GM12878 (cell line): ENCODE measurements around the gene MAN2B2. TPM values are rescaled to one million over a fixed set of nuclear protein-coding genes. Genes with fewer than 3 reads are reported as not detected.

ENCODE experiments used
- ATAC-seq: fragments of 200-7000 bp; cut with Tn5 transposase; 3 replicates; pipeline ENCODE4 v1.9.1; 2020; ENCODE audit warnings: mild to moderate bottlenecking, moderate library complexity
- BruUV-seq: library from RNA; stranded (reverse); fragments of 400-500 nt; replicated peaks from 2 replicates; lab custom pipeline; 2021; lab: Mats Ljungman, UMichigan
- CTCF ChIA-PET: fragments of 300-600 bp; sonication (Branson Sonifier 250); formaldehyde crosslinking; extraction: SDS; loops from one replicate; lab custom pipeline; 2021; ENCODE audit warnings: inconsistent platforms; lab: Yijun Ruan, JAX
- POLR2A ChIA-PET: fragments of 350-600 bp; formaldehyde crosslinking; extraction: SDS; loops from one replicate; lab custom pipeline; 2021; ENCODE audit warnings: inconsistent platforms; lab: Charles Lee
- RAD21 ChIA-PET: fragments of 300-600 bp; sonication (Branson Sonifier 250); formaldehyde crosslinking; loops from one replicate; lab custom pipeline; 2023; ENCODE audit warnings: antibody characterized with exemption; ENCODE audit not compliant: unreplicated experiment; lab: Charles Lee
- SMC1A ChIA-PET: fragments of 300-600 bp; sonication (Branson Sonifier 250); formaldehyde crosslinking; loops from one replicate; lab custom pipeline; 2023; ENCODE audit not compliant: unreplicated experiment, uncharacterized antibody; lab: Charles Lee
- DNase-seq: peaks from one replicate; pipeline ENCODE4 v3.0.0-alpha.2; 2011; ENCODE audit warnings: low read depth, low spot score
- FAIRE-seq: peaks from 3 replicates; lab custom pipeline; 2011; peaks lifted over from hg19 to GRCh38; lab: Jason Lieb, UNC
- H2AFZ ChIP-seq: 2 replicates; pipeline ENCODE4 v1.6.0; 2011; ENCODE audit warnings: low read depth, low read length, control low read depth; ENCODE audit not compliant: control insufficient read depth
- H3K27ac ChIP-seq: 2 replicates; pipeline ENCODE4 v1.5.1; 2011; ENCODE audit warnings: control low read depth; ENCODE audit not compliant: control insufficient read depth, insufficient read depth
- H3K27me3 ChIP-seq, 2 experiments: replicated peaks in 1 of 2; 2 replicates each; pipeline versions ENCODE4 v1.6.0 to v1.6.1; 2011; ENCODE audit warnings: low read length in 1 of 2; ENCODE audit not compliant: control insufficient read depth in 2 of 2, insufficient read depth in 2 of 2
- H3K36me3 ChIP-seq, 2 experiments: 2 replicates each; pipeline ENCODE4 v1.5.1; 2011; ENCODE audit warnings: low read length in 1 of 2; ENCODE audit not compliant: control insufficient read depth in 2 of 2, insufficient read depth in 2 of 2
- H3K4me1 ChIP-seq: 2 replicates; pipeline ENCODE4 v1.6.1; 2011; ENCODE audit warnings: mild to moderate bottlenecking, low read length, moderate library complexity, mixed read lengths; ENCODE audit not compliant: control insufficient read depth, insufficient read depth
- H3K4me2 ChIP-seq: 2 replicates; pipeline ENCODE4 v1.6.0; 2011; ENCODE audit warnings: control low read depth; ENCODE audit not compliant: control insufficient read depth, insufficient read depth
- H3K4me3 ChIP-seq: fragments of 200-600 bp; sonication (generic); 2 replicates; pipeline ENCODE4 v1.5.1; 2016
- H3K79me2 ChIP-seq: 2 replicates; pipeline ENCODE4 v1.6.0; 2011; ENCODE audit warnings: low read length; ENCODE audit not compliant: control insufficient read depth, insufficient read depth
- H3K9ac ChIP-seq: 2 replicates; pipeline ENCODE4 v1.8.0; 2011; ENCODE audit warnings: low read length, control low read depth, mixed read lengths; ENCODE audit not compliant: control insufficient read depth, insufficient read depth
- H3K9me3 ChIP-seq: replicated peaks from 3 replicates; pipeline ENCODE4 v1.5.1; 2011; ENCODE audit warnings: mild to moderate bottlenecking, low read length; ENCODE audit not compliant: control insufficient read depth, insufficient read depth
- H4K20me1 ChIP-seq: 2 replicates; pipeline ENCODE4 v1.6.0; 2011; ENCODE audit not compliant: control insufficient read depth, insufficient read depth
- DPF2 ChIP-seq: fragments of 450-650 bp; IDR thresholded peaks from 2 replicates; pipeline ENCODE4 v1.6.1; 2017; ENCODE audit warnings: mild to moderate bottlenecking
- EP300 ChIP-seq, 2 experiments: fragments of 150-350 bp in 1 of 2; IDR thresholded peaks; 2 replicates each; pipeline ENCODE4 v1.6.1; 2011 to 2012; ENCODE audit warnings: low read depth in 2 of 2, low read length in 2 of 2, borderline replicate concordance in 1 of 2, improper control_type of control experiment in 1 of 2, inconsistent platforms in 1 of 2; ENCODE audit not compliant: control insufficient read depth in 1 of 2
- HDGF ChIP-seq: fragments of 450-650 bp; IDR thresholded peaks from 2 replicates; pipeline ENCODE4 v1.6.1; 2016; ENCODE audit warnings: antibody characterized with exemption
- IRF4 ChIP-seq: IDR thresholded peaks from 2 replicates; pipeline ENCODE4 v1.6.1; 2011; ENCODE audit warnings: low read depth, low read length
- KDM1A ChIP-seq: fragments of 200-600 bp; sonication (generic); IDR thresholded peaks from 2 replicates; pipeline ENCODE4 v1.6.1; 2016; ENCODE audit warnings: borderline replicate concordance
- NR2C2 ChIP-seq: IDR thresholded peaks from 2 replicates; pipeline ENCODE4 v1.6.1; 2011; ENCODE audit warnings: borderline replicate concordance, low read depth; ENCODE audit not compliant: control insufficient read depth, insufficient read length
- PAX8 ChIP-seq: fragments of 450-650 bp; IDR thresholded peaks from 2 replicates; pipeline ENCODE4 v1.6.1; 2017; ENCODE audit warnings: mild to moderate bottlenecking, moderate library complexity
- POLR2AphosphoS5 ChIP-seq: IDR thresholded peaks from 2 replicates; pipeline ENCODE4 v1.6.1; 2011; ENCODE audit warnings: mild to moderate bottlenecking, low read length, inconsistent platforms
- SIX5 ChIP-seq: IDR thresholded peaks from 2 replicates; pipeline ENCODE4 v1.6.1; 2011; ENCODE audit warnings: mild to moderate bottlenecking, low read depth, low read length, moderate library complexity; ENCODE audit not compliant: severe bottlenecking
- SREBF1 ChIP-seq: IDR thresholded peaks from 2 replicates; pipeline ENCODE4 v1.6.1; 2012; ENCODE audit warnings: mild to moderate bottlenecking, low read length
- WGBS: methylation state at CpG from one replicate; pipeline ENCODE4 v1.1.6; 2016; ENCODE audit warnings: low lambda C conversion rate; ENCODE audit not compliant: insufficient replicate concordance, insufficient coverage; ENCODE audit errors: missing lambda C conversion rate; 5-methylcytosine and 5-hydroxymethylcytosine counted together
- in situ Hi-C: fragments of 300-500 bp; cut with MboI; formaldehyde crosslinking; loops from 9 replicates; pipeline ENCODE4 v1.14.3; 2018; ENCODE audit warnings: mixed read lengths
- intact Hi-C: fragments of 100-400 bp; cut with micrococcal nuclease; formaldehyde crosslinking; loops from one replicate; pipeline ENCODE4 v1.14.2; 2022; ENCODE audit not compliant: unreplicated experiment
- polyA plus RNA-seq, 11 experiments: library from polyadenylated mRNA; depleted of rRNA in 4 of 11; unstranded in 6 of 11; stranded (reverse) in 5 of 11; fragments of >200 nt; fragmentation: Nextera tagmentation in 4 of 11; fragmentation: Illumina TruSeq in 1 of 11; extraction: Ambion mirVana in 4 of 11; extraction: Trizol in 1 of 11; gene quantifications; 1 replicate in 1 of 11; 2 replicates in 10 of 11; pipeline versions ENCODE4 v1.2.1 to v1.2.3, GENCODE V29; 2011 to 2016; ENCODE audit warnings: inconsistent platforms in 2 of 11, missing spikeins in 2 of 11, low read depth in 1 of 11
- total RNA-seq, 4 experiments: library from RNA; depleted of rRNA in 3 of 4; stranded (reverse); fragments of >200 nt in 3 of 4; fragmentation: Illumina TruSeq in 1 of 4; extraction: Trizol in 1 of 4; gene quantifications; 2 replicates each; pipeline versions ENCODE4 v1.2.1 to v1.2.3, GENCODE V29; 2013 to 2021
- TF ChIP-seq, protein P1 (sequence below): fragments of 450-650 bp; conservative IDR thresholded peaks from 2 replicates; pipeline ENCODE4 v1.6.1; 2017; ENCODE audit warnings: mild to moderate bottlenecking, moderate library complexity
- TF ChIP-seq, protein P2 (sequence below): IDR thresholded peaks from 2 replicates; pipeline ENCODE4 v1.6.1; 2011; ENCODE audit warnings: low read depth, low read length, improper control_type of control experiment, borderline replicate concordance

MAN2B2 gene
- total and polyA plus RNA-seq, 10 of the 15 experiments (the other 5 are each of a cell fraction or from before 2014, with no cell fraction given), result 0.47 to 14.5 (median 7.0) TPM

DNA sequence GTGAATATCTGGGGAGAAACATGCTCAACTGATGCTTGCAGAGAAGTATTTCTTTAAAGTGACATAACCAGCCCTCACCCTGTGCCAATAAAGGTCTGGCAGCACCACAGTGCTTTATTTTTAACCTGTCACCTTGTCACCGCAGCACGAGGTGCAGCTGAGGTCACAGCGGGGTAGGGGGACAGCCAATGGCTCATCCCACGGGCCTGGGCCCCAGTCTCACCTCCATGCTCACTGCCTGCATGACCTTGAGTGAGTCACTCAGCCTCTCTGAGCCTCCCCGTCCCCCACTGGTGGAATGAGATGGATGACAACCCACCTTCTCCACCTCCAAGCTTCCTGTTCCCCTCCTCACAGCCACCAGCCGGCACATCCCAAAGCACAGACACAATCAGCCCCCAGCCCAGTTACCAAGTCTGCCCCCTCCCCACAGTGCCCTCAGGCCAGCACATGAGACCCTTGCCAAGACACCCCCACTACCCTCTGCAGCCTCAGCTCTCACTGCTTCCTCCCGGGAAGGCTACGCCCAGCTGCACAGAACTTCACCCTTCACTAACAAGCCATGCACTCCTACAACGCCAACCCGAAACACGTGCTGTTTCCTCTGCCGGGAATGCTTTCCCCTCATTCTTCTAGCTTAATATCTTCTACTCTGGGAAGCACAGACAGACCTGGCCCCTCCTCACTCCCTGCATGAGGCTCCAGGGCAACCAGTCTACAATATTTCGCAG is 24.9 kb upstream of the MAN2B2 start:
- ChIA-PET POLR2A (no interaction called here), CTCF (interaction anchor here (0.5 to 1.0 kb wide), 5 partner anchors 24 to 289 kb away, joined by 3 read pairs; no protein-coding TSS in a partner anchor), SMC1A (no interaction called here), RAD21 (interaction anchor here (0.8 kb wide), 1 partner anchor 222 kb away, joined by 3 read pairs; no protein-coding TSS in a partner anchor)
- H3K79me2 ChIP-seq, result no peaks in the 10 kb centered on the region
- no peak overlapping the region for H3K4me3 ChIP-seq
- no peak for FAIRE-seq
- DNase-seq, result no peak
- no peak overlapping the region for H3K27ac ChIP-seq
- no peaks in the 10 kb centered on the region for H3K4me1 ChIP-seq
- no peak overlapping the region for H3K4me2 ChIP-seq
- H3K36me3 ChIP-seq, result no peaks in the 10 kb centered on the region
- no peaks in the 10 kb centered on the region for H4K20me1 ChIP-seq
- H3K9ac ChIP-seq, result no peak overlapping the region
- ATAC-seq, result no peak
- in situ Hi-C loops (loop anchor here (5.0 kb wide), 1 partner anchor 298 kb away; no protein-coding TSS in a partner anchor), intact Hi-C loops (loop anchor here (5.0 kb wide), 1 partner anchor 298 kb away; no protein-coding TSS in a partner anchor)
- WGBS, result 13% methylated on average over 13 of the region's 13 CpGs
- TF ChIP-seq, protein P1, sequence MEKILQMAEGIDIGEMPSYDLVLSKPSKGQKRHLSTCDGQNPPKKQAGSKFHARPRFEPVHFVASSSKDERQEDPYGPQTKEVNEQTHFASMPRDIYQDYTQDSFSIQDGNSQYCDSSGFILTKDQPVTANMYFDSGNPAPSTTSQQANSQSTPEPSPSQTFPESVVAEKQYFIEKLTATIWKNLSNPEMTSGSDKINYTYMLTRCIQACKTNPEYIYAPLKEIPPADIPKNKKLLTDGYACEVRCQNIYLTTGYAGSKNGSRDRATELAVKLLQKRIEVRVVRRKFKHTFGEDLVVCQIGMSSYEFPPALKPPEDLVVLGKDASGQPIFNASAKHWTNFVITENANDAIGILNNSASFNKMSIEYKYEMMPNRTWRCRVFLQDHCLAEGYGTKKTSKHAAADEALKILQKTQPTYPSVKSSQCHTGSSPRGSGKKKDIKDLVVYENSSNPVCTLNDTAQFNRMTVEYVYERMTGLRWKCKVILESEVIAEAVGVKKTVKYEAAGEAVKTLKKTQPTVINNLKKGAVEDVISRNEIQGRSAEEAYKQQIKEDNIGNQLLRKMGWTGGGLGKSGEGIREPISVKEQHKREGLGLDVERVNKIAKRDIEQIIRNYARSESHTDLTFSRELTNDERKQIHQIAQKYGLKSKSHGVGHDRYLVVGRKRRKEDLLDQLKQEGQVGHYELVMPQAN, result no peak
- H3K9me3 ChIP-seq, result no peaks in the 10 kb centered on the region; the same call in 2 of the 3 replicates
- H3K27me3 ChIP-seq, result no peaks in the 10 kb centered on the region
- no TSS peak for BruUV-seq
- no peak overlapping the region for H2AFZ ChIP-seq

DNA sequence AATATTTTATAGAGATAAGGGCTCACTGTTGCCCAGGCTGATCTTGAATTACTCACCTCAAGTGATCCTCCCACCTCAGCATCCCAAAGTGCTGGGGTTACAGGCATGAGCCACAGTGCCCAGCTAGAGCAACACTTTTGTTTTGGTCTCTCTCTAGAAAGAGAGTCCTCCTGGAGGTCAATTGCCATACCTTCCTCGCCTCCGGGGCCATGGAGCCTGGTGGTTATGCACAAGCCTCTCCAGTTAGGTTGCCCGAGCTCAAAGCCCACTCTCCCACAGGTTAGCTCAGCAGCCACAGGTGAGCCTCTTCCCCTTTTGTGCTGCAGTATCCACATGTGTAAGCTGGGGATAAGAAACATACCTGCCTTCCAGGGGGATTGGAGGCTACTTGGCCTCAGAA is 24.2 kb upstream of the MAN2B2 start:
- SMC1A ChIA-PET, result no interaction called here
- CTCF ChIA-PET, result interaction anchor here (0.5 to 1.0 kb wide), 3 partner anchors 23 to 219 kb away, joined by 3 read pairs; no protein-coding TSS in a partner anchor
- no peak for TF ChIP-seq PAX8
- TF ChIP-seq SIX5, result no peak
- TF ChIP-seq POLR2AphosphoS5, result no peak
- no peak for TF ChIP-seq SREBF1
- no peak for TF ChIP-seq EP300 (IDR thresholded peaks at IDR 0.05; ENCODE audit: borderline replicate concordance in 1 of 2, control insufficient read depth in 1 of 2, low read depth in 2 of 2, low read length in 2 of 2)
- no peak for TF ChIP-seq NR2C2
- TF ChIP-seq, protein P2, sequence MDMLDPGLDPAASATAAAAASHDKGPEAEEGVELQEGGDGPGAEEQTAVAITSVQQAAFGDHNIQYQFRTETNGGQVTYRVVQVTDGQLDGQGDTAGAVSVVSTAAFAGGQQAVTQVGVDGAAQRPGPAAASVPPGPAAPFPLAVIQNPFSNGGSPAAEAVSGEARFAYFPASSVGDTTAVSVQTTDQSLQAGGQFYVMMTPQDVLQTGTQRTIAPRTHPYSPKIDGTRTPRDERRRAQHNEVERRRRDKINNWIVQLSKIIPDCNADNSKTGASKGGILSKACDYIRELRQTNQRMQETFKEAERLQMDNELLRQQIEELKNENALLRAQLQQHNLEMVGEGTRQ, result no peak
- TF ChIP-seq DPF2, result no peak
- TF ChIP-seq KDM1A, result no peak
- no peak for TF ChIP-seq HDGF
- TF ChIP-seq IRF4, result no peak

More for the DNA sequence above, 24.2 kb upstream of the MAN2B2 start:
- ChIA-PET RAD21 (no interaction called here), POLR2A (no interaction called here)
- BruUV-seq, result no TSS peak
- Histone ChIP-seq H2AFZ (no peak overlapping the region), H3K4me3 (no peak overlapping the region), H3K36me3 (no peaks in the 10 kb centered on the region), H3K79me2 (no peaks in the 10 kb centered on the region), H3K9me3 (no peaks in the 10 kb centered on the region; the same call in 2 of the 3 replicates), H4K20me1 (no peaks in the 10 kb centered on the region), H3K27ac (no peak overlapping the region), H3K4me2 (no peak overlapping the region), H3K4me1 (no peaks in the 10 kb centered on the region), H3K27me3 (no peaks in the 10 kb centered on the region), H3K9ac (no peak overlapping the region)
- no peak for FAIRE-seq
- in situ Hi-C loops (no loop called here), intact Hi-C loops (no loop called here)
- no peak for DNase-seq
- no peak for ATAC-seq
- WGBS, result 0% methylated on average over 3 of the region's 3 CpGs
